ENCODE data around the gene HSPBP1. TPM values are rescaled to one million over a fixed set of nuclear protein-coding genes. Genes with fewer than 3 reads are reported as not detected.

The HSPBP1 gene
- total and polyA plus RNA-seq, 2 of the 13 experiments (the other 11 are each of a cell fraction or from before 2014, with no cell fraction given): 22.3 to 33.7 TPM

DNA sequence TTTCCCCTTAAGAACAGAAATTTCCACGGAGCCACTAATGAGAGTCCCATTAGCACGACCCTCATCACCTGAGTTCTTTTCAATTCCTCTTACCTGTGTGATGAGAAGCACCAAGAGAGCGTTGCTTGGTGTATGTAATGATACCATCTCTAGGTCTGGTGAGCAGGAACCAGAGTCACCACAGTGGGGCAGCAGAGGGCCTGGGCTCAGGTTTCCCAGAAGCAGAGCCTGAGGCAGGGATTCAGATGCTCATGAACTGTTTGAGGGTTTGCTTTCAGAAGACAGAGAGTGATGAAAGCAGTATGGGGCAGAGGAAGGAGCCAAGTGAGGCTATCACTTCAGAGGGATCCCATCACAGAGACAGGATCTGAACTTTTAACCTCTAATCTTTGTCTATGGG is 67.5 kb downstream of the HSPBP1 start (continued):
- TF ChIP-seq, protein P1, sequence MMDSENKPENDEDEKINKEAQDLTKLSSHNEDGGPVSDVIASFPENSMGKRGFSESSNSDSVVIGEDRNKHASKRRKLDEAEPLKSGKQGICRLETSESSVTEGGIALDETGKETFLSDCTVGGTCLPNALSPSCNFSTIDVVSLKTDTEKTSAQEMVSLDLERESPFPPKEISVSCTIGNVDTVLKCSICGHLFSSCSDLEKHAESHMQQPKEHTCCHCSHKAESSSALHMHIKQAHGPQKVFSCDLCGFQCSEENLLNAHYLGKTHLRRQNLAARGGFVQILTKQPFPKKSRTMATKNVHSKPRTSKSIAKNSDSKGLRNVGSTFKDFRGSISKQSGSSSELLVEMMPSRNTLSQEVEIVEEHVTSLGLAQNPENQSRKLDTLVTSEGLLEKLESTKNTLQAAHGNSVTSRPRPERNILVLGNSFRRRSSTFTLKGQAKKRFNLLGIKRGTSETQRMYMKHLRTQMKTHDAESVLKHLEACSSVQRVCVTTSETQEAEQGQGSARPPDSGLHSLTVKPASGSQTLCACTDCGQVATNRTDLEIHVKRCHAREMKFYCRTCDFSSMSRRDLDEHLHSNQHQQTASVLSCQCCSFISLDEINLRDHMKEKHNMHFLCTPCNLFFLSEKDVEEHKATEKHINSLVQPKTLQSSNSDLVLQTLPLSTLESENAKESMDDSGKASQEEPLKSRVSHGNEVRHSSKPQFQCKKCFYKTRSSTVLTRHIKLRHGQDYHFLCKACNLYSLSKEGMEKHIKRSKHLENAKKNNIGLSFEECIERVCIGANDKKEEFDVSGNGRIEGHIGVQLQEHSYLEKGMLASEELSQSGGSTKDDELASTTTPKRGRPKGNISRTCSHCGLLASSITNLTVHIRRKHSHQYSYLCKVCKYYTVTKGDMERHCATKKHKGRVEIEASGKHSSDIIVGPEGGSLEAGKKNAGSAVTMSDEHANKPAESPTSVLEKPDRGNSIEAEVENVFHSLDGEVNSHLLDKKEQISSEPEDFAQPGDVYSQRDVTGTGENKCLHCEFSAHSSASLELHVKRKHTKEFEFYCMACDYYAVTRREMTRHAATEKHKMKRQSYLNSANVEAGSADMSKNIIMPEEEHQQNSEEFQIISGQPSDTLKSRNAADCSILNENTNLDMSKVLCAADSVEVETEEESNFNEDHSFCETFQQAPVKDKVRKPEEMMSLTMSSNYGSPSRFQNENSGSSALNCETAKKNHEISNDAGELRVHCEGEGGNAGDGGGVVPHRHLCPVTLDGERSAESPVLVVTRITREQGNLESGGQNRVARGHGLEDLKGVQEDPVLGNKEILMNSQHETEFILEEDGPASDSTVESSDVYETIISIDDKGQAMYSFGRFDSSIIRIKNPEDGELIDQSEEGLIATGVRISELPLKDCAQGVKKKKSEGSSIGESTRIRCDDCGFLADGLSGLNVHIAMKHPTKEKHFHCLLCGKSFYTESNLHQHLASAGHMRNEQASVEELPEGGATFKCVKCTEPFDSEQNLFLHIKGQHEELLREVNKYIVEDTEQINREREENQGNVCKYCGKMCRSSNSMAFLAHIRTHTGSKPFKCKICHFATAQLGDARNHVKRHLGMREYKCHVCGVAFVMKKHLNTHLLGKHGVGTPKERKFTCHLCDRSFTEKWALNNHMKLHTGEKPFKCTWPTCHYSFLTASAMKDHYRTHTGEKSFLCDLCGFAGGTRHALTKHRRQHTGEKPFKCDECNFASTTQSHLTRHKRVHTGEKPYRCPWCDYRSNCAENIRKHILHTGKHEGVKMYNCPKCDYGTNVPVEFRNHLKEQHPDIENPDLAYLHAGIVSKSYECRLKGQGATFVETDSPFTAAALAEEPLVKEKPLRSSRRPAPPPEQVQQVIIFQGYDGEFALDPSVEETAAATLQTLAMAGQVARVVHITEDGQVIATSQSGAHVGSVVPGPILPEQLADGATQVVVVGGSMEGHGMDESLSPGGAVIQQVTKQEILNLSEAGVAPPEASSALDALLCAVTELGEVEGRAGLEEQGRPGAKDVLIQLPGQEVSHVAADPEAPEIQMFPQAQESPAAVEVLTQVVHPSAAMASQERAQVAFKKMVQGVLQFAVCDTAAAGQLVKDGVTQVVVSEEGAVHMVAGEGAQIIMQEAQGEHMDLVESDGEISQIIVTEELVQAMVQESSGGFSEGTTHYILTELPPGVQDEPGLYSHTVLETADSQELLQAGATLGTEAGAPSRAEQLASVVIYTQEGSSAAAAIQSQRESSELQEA (CRISPR knock-in tag; IDR thresholded peaks at IDR 0.05; ENCODE audit: not compliant biosample characterization): no peak
- TF ChIP-seq HDAC2 (CRISPR knock-in tag; IDR thresholded peaks at IDR 0.05) (no peak), RAD51 (IDR thresholded peaks at IDR 0.05; ENCODE audit: borderline replicate concordance) (no peak), SIX1 (CRISPR knock-in tag; IDR thresholded peaks at IDR 0.05; ENCODE audit: borderline replicate concordance) (peak; percentile 77; the same call in 1 of the 2 replicates), ZNF562 (CRISPR knock-in tag; IDR thresholded peaks at IDR 0.05; ENCODE audit: borderline replicate concordance) (no peak), FOXK2 (IDR thresholded peaks at IDR 0.05) (no peak), WIZ (CRISPR knock-in tag; IDR thresholded peaks at IDR 0.05) (no peak), TARDBP (CRISPR knock-in tag; IDR thresholded peaks at IDR 0.05) (no peak), THYN1 (CRISPR knock-in tag; IDR thresholded peaks at IDR 0.05; ENCODE audit: borderline replicate concordance, low read depth) (no peak), SP5 (CRISPR knock-in tag; IDR thresholded peaks at IDR 0.05; ENCODE audit: borderline replicate concordance, low read depth) (peak; percentile 44; the same call in 1 of the 2 replicates), ZNF781 (CRISPR knock-in tag; IDR thresholded peaks at IDR 0.05; ENCODE audit: borderline replicate concordance, not compliant biosample characterization) (no peak), ZMYM2 (CRISPR knock-in tag; IDR thresholded peaks at IDR 0.05) (0 out of 2 replicates have a peak, but pooled peaks have one; percentile 22)
- TF ChIP-seq, protein P2, sequence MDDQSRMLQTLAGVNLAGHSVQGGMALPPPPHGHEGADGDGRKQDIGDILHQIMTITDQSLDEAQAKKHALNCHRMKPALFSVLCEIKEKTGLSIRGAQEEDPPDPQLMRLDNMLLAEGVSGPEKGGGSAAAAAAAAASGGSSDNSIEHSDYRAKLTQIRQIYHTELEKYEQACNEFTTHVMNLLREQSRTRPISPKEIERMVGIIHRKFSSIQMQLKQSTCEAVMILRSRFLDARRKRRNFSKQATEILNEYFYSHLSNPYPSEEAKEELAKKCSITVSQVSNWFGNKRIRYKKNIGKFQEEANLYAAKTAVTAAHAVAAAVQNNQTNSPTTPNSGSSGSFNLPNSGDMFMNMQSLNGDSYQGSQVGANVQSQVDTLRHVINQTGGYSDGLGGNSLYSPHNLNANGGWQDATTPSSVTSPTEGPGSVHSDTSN (CRISPR knock-in tag; IDR thresholded peaks at IDR 0.05; ENCODE audit: borderline replicate concordance): no peak
- TF ChIP-seq, protein P3, sequence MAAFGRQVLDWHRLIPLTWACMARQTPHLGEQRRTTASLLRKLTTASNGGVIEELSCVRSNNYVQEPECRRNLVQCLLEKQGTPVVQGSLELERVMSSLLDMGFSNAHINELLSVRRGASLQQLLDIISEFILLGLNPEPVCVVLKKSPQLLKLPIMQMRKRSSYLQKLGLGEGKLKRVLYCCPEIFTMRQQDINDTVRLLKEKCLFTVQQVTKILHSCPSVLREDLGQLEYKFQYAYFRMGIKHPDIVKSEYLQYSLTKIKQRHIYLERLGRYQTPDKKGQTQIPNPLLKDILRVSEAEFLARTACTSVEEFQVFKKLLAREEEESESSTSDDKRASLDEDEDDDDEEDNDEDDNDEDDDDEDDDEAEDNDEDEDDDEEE (CRISPR knock-in tag; IDR thresholded peaks at IDR 0.05): no peak
- TF ChIP-seq, protein P4, sequence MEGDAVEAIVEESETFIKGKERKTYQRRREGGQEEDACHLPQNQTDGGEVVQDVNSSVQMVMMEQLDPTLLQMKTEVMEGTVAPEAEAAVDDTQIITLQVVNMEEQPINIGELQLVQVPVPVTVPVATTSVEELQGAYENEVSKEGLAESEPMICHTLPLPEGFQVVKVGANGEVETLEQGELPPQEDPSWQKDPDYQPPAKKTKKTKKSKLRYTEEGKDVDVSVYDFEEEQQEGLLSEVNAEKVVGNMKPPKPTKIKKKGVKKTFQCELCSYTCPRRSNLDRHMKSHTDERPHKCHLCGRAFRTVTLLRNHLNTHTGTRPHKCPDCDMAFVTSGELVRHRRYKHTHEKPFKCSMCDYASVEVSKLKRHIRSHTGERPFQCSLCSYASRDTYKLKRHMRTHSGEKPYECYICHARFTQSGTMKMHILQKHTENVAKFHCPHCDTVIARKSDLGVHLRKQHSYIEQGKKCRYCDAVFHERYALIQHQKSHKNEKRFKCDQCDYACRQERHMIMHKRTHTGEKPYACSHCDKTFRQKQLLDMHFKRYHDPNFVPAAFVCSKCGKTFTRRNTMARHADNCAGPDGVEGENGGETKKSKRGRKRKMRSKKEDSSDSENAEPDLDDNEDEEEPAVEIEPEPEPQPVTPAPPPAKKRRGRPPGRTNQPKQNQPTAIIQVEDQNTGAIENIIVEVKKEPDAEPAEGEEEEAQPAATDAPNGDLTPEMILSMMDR (CRISPR knock-in tag; IDR thresholded peaks at IDR 0.05): peak; percentile 91
- TF ChIP-seq, protein P5, sequence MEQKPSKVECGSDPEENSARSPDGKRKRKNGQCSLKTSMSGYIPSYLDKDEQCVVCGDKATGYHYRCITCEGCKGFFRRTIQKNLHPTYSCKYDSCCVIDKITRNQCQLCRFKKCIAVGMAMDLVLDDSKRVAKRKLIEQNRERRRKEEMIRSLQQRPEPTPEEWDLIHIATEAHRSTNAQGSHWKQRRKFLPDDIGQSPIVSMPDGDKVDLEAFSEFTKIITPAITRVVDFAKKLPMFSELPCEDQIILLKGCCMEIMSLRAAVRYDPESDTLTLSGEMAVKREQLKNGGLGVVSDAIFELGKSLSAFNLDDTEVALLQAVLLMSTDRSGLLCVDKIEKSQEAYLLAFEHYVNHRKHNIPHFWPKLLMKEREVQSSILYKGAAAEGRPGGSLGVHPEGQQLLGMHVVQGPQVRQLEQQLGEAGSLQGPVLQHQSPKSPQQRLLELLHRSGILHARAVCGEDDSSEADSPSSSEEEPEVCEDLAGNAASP (CRISPR knock-in tag; IDR thresholded peaks at IDR 0.05; ENCODE audit: borderline replicate concordance): 0 out of 2 replicates have a peak, but pooled peaks have one; percentile 18

Data from HepG2 (cell line).